Stimulated activated CD8-positive, alpha-beta memory T cell treated with anti-CD3 and anti-CD28 coated beads, Interleukin-15, amount 100 ng/mL, for 24 hours (primary cell): ENCODE measurements around the gene ARFGAP1.
"Not testable (repeated sequence)": the region's sequence is repeated elsewhere in the genome, so short reads cannot be mapped to it uniquely, and the experiment has no call there.

Experiments used
- DNase-seq: peaks from one replicate; pipeline ENCODE4 v3.0.0-alpha.2; 2020; ENCODE audit warnings: low read depth

ARFGAP1 gene

GRCh38 chr20:63241272-63241671 lies 31.3 kb upstream of the ARFGAP1 start:
- DNase-seq = no peak

- no peak for DNase-seq
Measured at GRCh38 chr20:63242736-63243135, 29.9 kb upstream of the ARFGAP1 start.

GRCh38 chr20:63243604-63244247 lies 28.9 kb upstream of the ARFGAP1 start:
- DNase-seq = no peak

GRCh38 chr20:63244468-63244867 lies 28.1 kb upstream of the ARFGAP1 start:
- DNase-seq = no peak

GRCh38 chr20:63246490-63247288 lies 25.9 kb upstream of the ARFGAP1 start:
- no peak for DNase-seq

- no peak for DNase-seq
Measured at GRCh38 chr20:63247671-63248228, 24.9 kb upstream of the ARFGAP1 start.

GRCh38 chr20:63248835-63249591 lies 23.6 kb upstream of the ARFGAP1 start:
- DNase-seq = no peak

- DNase-seq = no peak
Measured at GRCh38 chr20:63249891-63250290, 22.7 kb upstream of the ARFGAP1 start.

- DNase-seq = not testable (repeated sequence)
Measured at GRCh38 chr20:63251350-63251749, 21.3 kb upstream of the ARFGAP1 start.

- DNase-seq = no peak
Measured at GRCh38 chr20:63252284-63252711, 20.3 kb upstream of the ARFGAP1 start.

- DNase-seq = no peak
Measured at GRCh38 chr20:63253065-63253437, 19.6 kb upstream of the ARFGAP1 start.

GRCh38 chr20:63253438-63254231 lies 19.0 kb upstream of the ARFGAP1 start:
- DNase-seq = no peak

GRCh38 chr20:63254232-63254605 lies 18.4 kb upstream of the ARFGAP1 start, which contains the start of gene NKAIN4:
NKAIN4 (minus strand) TSS chr20:63254463; CDS start chr20:63254450, 13 bp downstream.
- DNase-seq = no peak

GRCh38 chr20:63254606-63255384 lies 17.8 kb upstream of the ARFGAP1 start:
- no peak for DNase-seq

- no peak for DNase-seq
Measured at GRCh38 chr20:63255931-63256704, 16.5 kb upstream of the ARFGAP1 start.

GRCh38 chr20:63256954-63257353 lies 15.7 kb upstream of the ARFGAP1 start:
- no peak for DNase-seq

- DNase-seq = no peak
Measured at GRCh38 chr20:63257629-63258028, 15.0 kb upstream of the ARFGAP1 start.

- DNase-seq = no peak
Measured at GRCh38 chr20:63258781-63259180, 13.8 kb upstream of the ARFGAP1 start.

- DNase-seq = no peak
Measured at GRCh38 chr20:63259734-63260460, 12.7 kb upstream of the ARFGAP1 start.
